ENCODE results near the gene GSTM4.

The GSTM4 gene

GRCh38 chr1:109627692-109628399, 28.1 kb upstream of the GSTM4 start:
- no peak for DNase-seq
- Histone ChIP-seq H3K27me3 (replicated peaks) (no peaks in the 10 kb centered on the region), H3K27ac (no peak overlapping the region), H3K36me3 (replicated peaks) (peaks cover 61% of the 10 kb centered on the region), H3K4me3 (ENCODE audit: low read depth, low read length) (no peak overlapping the region)
- in situ Hi-C loops (cut with HindIII; ENCODE audit: low pct_ligation_motif_present, low sequenced_read_pairs) = no loop called here
- TF ChIP-seq, protein P1, sequence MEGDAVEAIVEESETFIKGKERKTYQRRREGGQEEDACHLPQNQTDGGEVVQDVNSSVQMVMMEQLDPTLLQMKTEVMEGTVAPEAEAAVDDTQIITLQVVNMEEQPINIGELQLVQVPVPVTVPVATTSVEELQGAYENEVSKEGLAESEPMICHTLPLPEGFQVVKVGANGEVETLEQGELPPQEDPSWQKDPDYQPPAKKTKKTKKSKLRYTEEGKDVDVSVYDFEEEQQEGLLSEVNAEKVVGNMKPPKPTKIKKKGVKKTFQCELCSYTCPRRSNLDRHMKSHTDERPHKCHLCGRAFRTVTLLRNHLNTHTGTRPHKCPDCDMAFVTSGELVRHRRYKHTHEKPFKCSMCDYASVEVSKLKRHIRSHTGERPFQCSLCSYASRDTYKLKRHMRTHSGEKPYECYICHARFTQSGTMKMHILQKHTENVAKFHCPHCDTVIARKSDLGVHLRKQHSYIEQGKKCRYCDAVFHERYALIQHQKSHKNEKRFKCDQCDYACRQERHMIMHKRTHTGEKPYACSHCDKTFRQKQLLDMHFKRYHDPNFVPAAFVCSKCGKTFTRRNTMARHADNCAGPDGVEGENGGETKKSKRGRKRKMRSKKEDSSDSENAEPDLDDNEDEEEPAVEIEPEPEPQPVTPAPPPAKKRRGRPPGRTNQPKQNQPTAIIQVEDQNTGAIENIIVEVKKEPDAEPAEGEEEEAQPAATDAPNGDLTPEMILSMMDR (IDR thresholded peaks at IDR 0.05; ENCODE audit: low read depth, low read length, missing control alignments) = no peak

DNA sequence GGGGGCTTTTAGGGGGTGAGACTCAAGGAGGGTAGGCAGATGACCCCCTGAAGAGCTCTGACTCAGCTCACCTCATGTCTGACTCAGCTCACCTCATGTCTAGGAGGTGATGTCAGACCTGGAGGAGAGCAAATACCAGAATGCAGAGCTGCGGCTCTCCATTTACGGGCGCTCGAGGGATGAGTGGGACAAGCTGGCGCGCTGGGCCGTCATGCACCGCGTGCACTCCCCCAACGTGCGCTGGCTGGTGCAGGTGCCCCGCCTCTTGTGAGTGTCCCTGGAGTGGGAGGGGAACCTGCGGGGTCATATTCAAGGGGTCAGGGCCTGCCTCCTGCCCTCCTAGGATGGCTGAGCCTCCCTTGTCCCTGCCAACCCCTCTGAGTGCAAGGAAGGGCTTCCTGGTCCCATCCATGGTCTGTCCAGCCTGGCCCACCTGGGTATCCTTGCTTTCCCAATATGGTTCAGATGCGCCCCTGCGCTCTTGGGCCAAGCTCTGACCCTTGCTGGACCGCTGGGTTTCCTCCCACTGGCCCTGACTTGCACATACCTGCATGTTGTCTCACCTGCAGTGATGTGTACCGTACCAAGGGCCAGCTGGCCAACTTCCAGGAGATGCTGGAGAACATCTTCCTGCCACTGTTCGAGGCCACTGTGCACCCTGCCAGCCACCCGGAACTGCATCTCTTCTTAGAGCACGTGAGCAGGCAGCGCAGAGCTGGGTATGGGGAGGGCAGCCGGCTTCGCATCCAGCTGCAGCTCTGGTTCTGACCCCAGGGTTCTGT, 27.2 kb upstream of the GSTM4 start:
- TF ChIP-seq, protein P1 (IDR thresholded peaks at IDR 0.05; ENCODE audit: low read depth, low read length, missing control alignments) = no peak
- Histone ChIP-seq H3K27ac (no peak overlapping the region), H3K4me3 (ENCODE audit: low read depth, low read length) (no peak overlapping the region), H3K36me3 (replicated peaks) (peaks cover 61% of the 10 kb centered on the region), H3K27me3 (replicated peaks) (no peaks in the 10 kb centered on the region)
- no peak for DNase-seq
- in situ Hi-C loops (cut with HindIII; ENCODE audit: low pct_ligation_motif_present, low sequenced_read_pairs) = no loop called here

- in situ Hi-C loops (cut with HindIII; ENCODE audit: low pct_ligation_motif_present, low sequenced_read_pairs) = no loop called here
- no peak overlapping the region for H3K4me3 ChIP-seq (ENCODE audit: low read depth, low read length)
- no peak for DNase-seq
- no peaks in the 10 kb centered on the region for H3K27me3 ChIP-seq (replicated peaks)
- TF ChIP-seq, protein P1 (IDR thresholded peaks at IDR 0.05; ENCODE audit: low read depth, low read length, missing control alignments) = no peak
- no peak overlapping the region for H3K27ac ChIP-seq
- H3K36me3 ChIP-seq (replicated peaks) = peaks cover 61% of the 10 kb centered on the region
Measured at GRCh38 chr1:109629372-109630030, 26.4 kb upstream of the GSTM4 start.

DNA sequence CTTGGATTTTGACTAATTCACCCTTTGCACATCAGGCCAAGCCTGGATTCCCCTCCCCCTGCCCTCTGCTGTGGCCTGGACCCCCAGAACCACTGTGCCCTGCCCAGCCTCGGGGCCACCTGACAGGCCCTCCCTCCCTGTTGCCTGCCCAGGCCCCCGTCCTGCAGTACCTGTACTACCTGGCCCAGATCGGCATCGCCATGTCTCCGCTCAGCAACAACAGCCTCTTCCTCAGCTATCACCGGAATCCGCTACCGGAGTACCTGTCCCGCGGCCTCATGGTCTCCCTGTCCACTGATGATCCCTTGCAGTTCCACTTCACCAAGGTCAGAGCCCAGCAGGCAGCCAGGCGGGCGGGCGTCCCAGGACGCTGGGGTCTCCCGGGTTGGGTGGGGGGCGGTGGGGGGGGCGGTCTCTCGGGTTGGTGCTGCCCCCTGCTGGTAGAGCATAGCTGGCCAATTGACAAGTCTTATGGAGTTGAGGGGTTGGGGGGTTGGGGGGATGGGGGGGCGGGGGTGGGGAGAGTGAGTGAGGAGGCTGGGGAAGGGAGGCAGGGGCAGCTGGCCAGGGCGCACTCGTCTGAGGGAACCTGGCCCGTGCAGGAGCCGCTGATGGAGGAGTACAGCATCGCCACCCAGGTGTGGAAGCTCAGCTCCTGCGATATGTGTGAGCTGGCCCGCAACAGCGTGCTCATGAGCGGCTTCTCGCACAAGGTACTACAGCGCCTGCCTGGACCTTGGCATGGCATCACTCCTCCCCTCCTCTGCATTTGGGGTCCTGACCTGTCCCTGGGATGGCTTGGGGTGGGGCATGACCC, 25.6 kb upstream of the GSTM4 start:
- Histone ChIP-seq H3K27ac (no peak overlapping the region), H3K27me3 (replicated peaks) (no peaks in the 10 kb centered on the region), H3K36me3 (replicated peaks) (peaks cover 61% of the 10 kb centered on the region), H3K4me3 (ENCODE audit: low read depth, low read length) (no peak overlapping the region)
- TF ChIP-seq, protein P1 (IDR thresholded peaks at IDR 0.05; ENCODE audit: low read depth, low read length, missing control alignments) = peak; percentile 35
- in situ Hi-C loops (cut with HindIII; ENCODE audit: low pct_ligation_motif_present, low sequenced_read_pairs) = no loop called here
- no peak for DNase-seq

DNA sequence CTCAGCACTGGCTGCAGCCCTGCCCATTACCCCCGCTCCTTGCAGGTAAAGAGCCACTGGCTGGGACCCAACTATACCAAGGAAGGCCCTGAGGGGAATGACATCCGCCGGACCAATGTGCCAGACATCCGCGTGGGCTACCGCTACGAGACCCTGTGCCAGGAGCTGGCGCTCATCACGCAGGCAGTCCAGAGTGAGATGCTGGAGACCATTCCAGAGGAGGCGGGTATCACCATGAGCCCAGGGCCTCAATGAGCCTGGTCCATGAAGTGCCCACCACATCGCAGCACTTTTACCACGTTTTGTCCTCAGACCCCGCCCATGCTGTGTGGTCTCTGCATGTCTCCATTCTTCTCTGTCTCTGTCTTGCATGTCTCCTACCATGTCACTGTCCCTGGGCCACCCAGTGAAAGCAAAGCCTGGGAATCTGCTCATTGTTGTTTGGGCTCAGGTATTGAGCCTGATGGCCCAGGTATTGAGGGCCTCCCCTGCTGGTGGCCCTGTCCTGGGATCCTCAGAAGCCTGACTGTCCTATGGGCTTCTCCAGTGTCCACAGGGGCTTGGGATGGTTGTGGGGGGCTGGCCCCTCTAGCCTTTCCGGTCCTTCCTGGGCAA, 24.9 kb upstream of the GSTM4 start:
- peaks cover 60% of the 10 kb centered on the region for H3K36me3 ChIP-seq (replicated peaks)
- DNase-seq = no peak
- H3K4me3 ChIP-seq (ENCODE audit: low read depth, low read length) = no peak overlapping the region
- in situ Hi-C loops (cut with HindIII; ENCODE audit: low pct_ligation_motif_present, low sequenced_read_pairs) = no loop called here
- H3K27me3 ChIP-seq (replicated peaks) = no peaks in the 10 kb centered on the region
- no peak overlapping the region for H3K27ac ChIP-seq
- TF ChIP-seq, protein P1 (IDR thresholded peaks at IDR 0.05; ENCODE audit: low read depth, low read length, missing control alignments) = no peak

All from brain microvascular endothelial cell (primary cell).